H54 (cell line): ENCODE data around the gene ENTHD1.

ENCODE experiments used
- DNase-seq: peaks from one replicate; pipeline ENCODE4 v3.0.0; 2011; ENCODE audit warnings: low spot score, mixed read lengths; ENCODE audit not compliant: insufficient read length
- FAIRE-seq: peaks from 3 replicates; lab custom pipeline; 2011; peaks lifted over from hg19 to GRCh38; lab: Jason Lieb, UNC
- POLR2A ChIP-seq: IDR thresholded peaks from 2 replicates; pipeline ENCODE4 v1.6.1; 2011; ENCODE audit warnings: low read depth, mild to moderate bottlenecking, low read length

Gene ENTHD1

GRCh38 chr22:39729141-39729934, 164.2 kb downstream of the ENTHD1 start:
- no peak for DNase-seq
- TF ChIP-seq POLR2A: no peak
- no peak for FAIRE-seq

- TF ChIP-seq POLR2A: no peak
- DNase-seq: no peak
- no peak for FAIRE-seq
Observed at GRCh38 chr22:39728236-39728860, 165.2 kb downstream of the ENTHD1 start.

GRCh38 chr22:39727541-39727940, 166.0 kb downstream of the ENTHD1 start:
- no peak for TF ChIP-seq POLR2A
- no peak for DNase-seq
- FAIRE-seq: no peak

GRCh38 chr22:39725351-39726035, 168.1 kb downstream of the ENTHD1 start:
- FAIRE-seq (no peak), DNase-seq (no peak)
- TF ChIP-seq POLR2A: no peak

- TF ChIP-seq POLR2A: no peak
- FAIRE-seq (no peak), DNase-seq (no peak)
Observed at GRCh38 chr22:39724857-39725256, 168.7 kb downstream of the ENTHD1 start.

- FAIRE-seq: no peak
- no peak for DNase-seq
- TF ChIP-seq POLR2A: no peak
Observed at GRCh38 chr22:39724390-39724789, 169.2 kb downstream of the ENTHD1 start.

- FAIRE-seq (no peak), DNase-seq (peak; percentile 61)
- no peak for TF ChIP-seq POLR2A
Observed at GRCh38 chr22:39723899-39724351, 169.6 kb downstream of the ENTHD1 start.

- no peak for TF ChIP-seq POLR2A
- FAIRE-seq (no peak), DNase-seq (no peak)
Observed at GRCh38 chr22:39723463-39723862, 170.1 kb downstream of the ENTHD1 start.

GRCh38 chr22:39722501-39722900, 171.1 kb downstream of the ENTHD1 start:
- FAIRE-seq (no peak), DNase-seq (no peak)
- TF ChIP-seq POLR2A: no peak

GRCh38 chr22:39722032-39722325, 171.6 kb downstream of the ENTHD1 start:
- DNase-seq (no peak), FAIRE-seq (no peak)
- TF ChIP-seq POLR2A: no peak

GRCh38 chr22:39721206-39722031, 172.1 kb downstream of the ENTHD1 start:
- no peak for TF ChIP-seq POLR2A
- no peak for DNase-seq
- no peak for FAIRE-seq

- FAIRE-seq (no peak), DNase-seq (no peak)
- no peak for TF ChIP-seq POLR2A
Observed at GRCh38 chr22:39719559-39720450, 173.8 kb downstream of the ENTHD1 start.
